Measurements from ENCODE around the gene SAFB2. TPM values are rescaled to one million over a fixed set of nuclear protein-coding genes. Genes with fewer than 3 reads are reported as not detected.

The SAFB2 gene
- total RNA-seq, 1 experiment from 2014 or later = 76.1 TPM

DNA sequence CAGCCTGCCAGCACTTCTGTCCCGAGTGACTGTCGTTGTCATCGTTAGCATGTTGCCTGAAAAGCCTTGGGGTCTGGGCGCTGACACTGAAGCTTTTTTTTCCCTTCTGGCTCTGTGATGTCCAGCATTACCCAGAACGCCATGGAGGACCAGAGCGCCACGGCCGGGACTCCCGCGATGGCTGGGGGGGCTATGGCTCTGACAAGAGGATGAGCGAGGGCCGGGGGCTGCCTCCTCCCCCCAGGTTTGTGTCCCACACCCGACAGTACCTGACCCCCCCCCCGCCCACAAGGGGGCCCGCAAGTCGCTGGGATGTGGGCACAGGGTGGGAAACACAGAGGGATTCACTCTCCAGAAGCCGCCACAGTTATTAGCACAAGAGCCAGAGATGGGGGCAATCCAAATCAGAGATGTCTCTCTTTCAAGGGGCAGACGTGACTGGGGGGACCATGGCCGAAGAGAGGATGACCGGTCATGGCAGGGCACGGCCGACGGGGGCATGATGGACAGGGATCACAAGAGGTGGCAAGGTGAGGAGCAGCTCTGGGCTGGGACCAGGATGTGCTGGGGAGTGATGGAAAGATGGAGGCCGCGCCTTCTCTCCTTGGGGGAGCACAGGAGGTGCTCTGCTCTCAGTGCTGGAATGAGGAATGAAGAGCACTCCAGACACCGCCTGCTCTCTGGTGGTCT, 44.5 kb upstream of the SAFB2 start:
- Histone ChIP-seq H3K18ac (ENCODE audit: insufficient read length, low read depth, low read length) (no peak overlapping the region), H3K27me3 (ENCODE audit: insufficient read depth, low read length) (no peaks in the 10 kb centered on the region), H3K4me1 (ENCODE audit: insufficient read depth, low read length) (no peaks in the 10 kb centered on the region), H3K9ac (ENCODE audit: extremely low read depth, insufficient read length, low read length) (no peak overlapping the region), H3K27ac (ENCODE audit: insufficient read length, low read depth, low read length) (no peak overlapping the region), H3K79me2 (ENCODE audit: insufficient read depth, low read length) (no peaks in the 10 kb centered on the region), H2BK120ac (ENCODE audit: low read depth, low read length, poor library complexity, severe bottlenecking) (no peak overlapping the region), H2AFZ (ENCODE audit: low read length) (no peak overlapping the region), H2BK20ac (ENCODE audit: low read depth, low read length, poor library complexity, severe bottlenecking) (no peak overlapping the region), H4K20me1 (ENCODE audit: control insufficient read depth, insufficient read depth, insufficient read length) (peaks cover 4% of the 10 kb centered on the region), H3K79me1 (ENCODE audit: insufficient read depth, low read depth, low read length, poor library complexity, severe bottlenecking) (no peaks in the 10 kb centered on the region), H3K4me2 (ENCODE audit: insufficient read depth, insufficient read length, low read length) (no peak overlapping the region), H2BK5ac (ENCODE audit: insufficient read length, low read length) (no peak overlapping the region), H3K4ac (ENCODE audit: low read depth, low read length) (no peak overlapping the region), H3T11ph (ENCODE audit: low read length) (no peak overlapping the region), H3K23ac (ENCODE audit: insufficient read length, low read depth, low read length) (no peak overlapping the region), H3K9me3 (ENCODE audit: control insufficient read depth, low read depth, low read length) (no peaks in the 10 kb centered on the region), H2BK12ac (ENCODE audit: insufficient read length, low read depth, low read length) (no peak overlapping the region), H2AK5ac (ENCODE audit: insufficient read length, low read length) (no peak overlapping the region), H3K23me2 (ENCODE audit: insufficient read length, low read depth, low read length, poor library complexity, severe bottlenecking) (no peaks in the 10 kb centered on the region), H2BK15ac (ENCODE audit: low read depth, low read length) (no peak overlapping the region), H3K56ac (ENCODE audit: insufficient read length, low read depth, low read length) (no peak overlapping the region), H4K8ac (replicated peaks; ENCODE audit: insufficient read length, low read depth, low read length) (no peak overlapping the region), H4K5ac (ENCODE audit: insufficient read length, low read depth, low read length) (no peak overlapping the region), H4K91ac (ENCODE audit: insufficient read length, low read depth, low read length) (no peak overlapping the region), H3K14ac (ENCODE audit: insufficient read depth, low read length) (no peak overlapping the region)
- peaks cover 7 to 14% of the 10 kb centered on the region in 2 experiments for H3K4me1 Mint-ChIP-seq
- no peak for DNase-seq
- TF ChIP-seq, protein P1, sequence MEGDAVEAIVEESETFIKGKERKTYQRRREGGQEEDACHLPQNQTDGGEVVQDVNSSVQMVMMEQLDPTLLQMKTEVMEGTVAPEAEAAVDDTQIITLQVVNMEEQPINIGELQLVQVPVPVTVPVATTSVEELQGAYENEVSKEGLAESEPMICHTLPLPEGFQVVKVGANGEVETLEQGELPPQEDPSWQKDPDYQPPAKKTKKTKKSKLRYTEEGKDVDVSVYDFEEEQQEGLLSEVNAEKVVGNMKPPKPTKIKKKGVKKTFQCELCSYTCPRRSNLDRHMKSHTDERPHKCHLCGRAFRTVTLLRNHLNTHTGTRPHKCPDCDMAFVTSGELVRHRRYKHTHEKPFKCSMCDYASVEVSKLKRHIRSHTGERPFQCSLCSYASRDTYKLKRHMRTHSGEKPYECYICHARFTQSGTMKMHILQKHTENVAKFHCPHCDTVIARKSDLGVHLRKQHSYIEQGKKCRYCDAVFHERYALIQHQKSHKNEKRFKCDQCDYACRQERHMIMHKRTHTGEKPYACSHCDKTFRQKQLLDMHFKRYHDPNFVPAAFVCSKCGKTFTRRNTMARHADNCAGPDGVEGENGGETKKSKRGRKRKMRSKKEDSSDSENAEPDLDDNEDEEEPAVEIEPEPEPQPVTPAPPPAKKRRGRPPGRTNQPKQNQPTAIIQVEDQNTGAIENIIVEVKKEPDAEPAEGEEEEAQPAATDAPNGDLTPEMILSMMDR (conservative IDR thresholded peaks at IDR 0.05) = no peak
- H3K4me3 Mint-ChIP-seq = no peak overlapping the region; a peak in 1 of 5 replicates
- H3K27me3 Mint-ChIP-seq (ENCODE audit: low read depth) = no peaks in the 10 kb centered on the region; the same call in 1 of the 2 replicates
- peak overlapping the region in 2 of 3 experiments; percentile 91 to 94; a peak in 4 of 7 replicates for H3K27ac Mint-ChIP-seq
- H3K36me3 Mint-ChIP-seq (ENCODE audit: insufficient read depth in 1 of 3, low read depth in 3 of 3) = peaks cover 43 to 86% (median 70%) of the 10 kb centered on the region in 3 experiments; a peak in 6 of 7 replicates
- H3K9me3 Mint-ChIP-seq = no peaks in the 10 kb centered on the region
- no CpG with 5 or more reads among the region's 26 CpGs for WGBS (ENCODE audit: extremely low coverage, insufficient read length, low lambda C conversion rate)
